Smooth muscle cell (in vitro differentiated cells): ENCODE results near the gene IHH. TPM values are rescaled to one million over a fixed set of nuclear protein-coding genes. Genes with fewer than 3 reads are reported as not detected.

ENCODE experiments used
- DNase-seq: peaks from one replicate; lab custom pipeline; 2025; ENCODE audit not compliant: unreplicated experiment; lab: John Stamatoyannopoulos, UW
- H2AFZ ChIP-seq: fragments of 200-600 bp; sonication (generic); 2 replicates; pipeline ENCODE4 v1.6.0; 2016; ENCODE audit warnings: antibody characterized with exemption, low read depth, mild to moderate bottlenecking
- H3F3A ChIP-seq: fragments of 200-600 bp; sonication (generic); 2 replicates; pipeline ENCODE4 v1.6.0; 2017; ENCODE audit warnings: antibody characterized with exemption, low read depth
- H3K27ac ChIP-seq: fragments of 200-600 bp; sonication (generic); 2 replicates; pipeline ENCODE4 v1.5.1; 2016; ENCODE audit warnings: low read depth, mild to moderate bottlenecking
- H3K27me3 ChIP-seq: fragments of 200-600 bp; sonication (generic); 2 replicates; pipeline ENCODE4 v1.6.1; 2016; ENCODE audit warnings: low read depth, mild to moderate bottlenecking
- H3K36me3 ChIP-seq: fragments of 200-600 bp; sonication (generic); 2 replicates; pipeline ENCODE4 v1.5.1; 2016; ENCODE audit warnings: low read depth
- H3K4me1 ChIP-seq: fragments of 200-600 bp; sonication (generic); 2 replicates; pipeline ENCODE4 v1.5.1; 2016; ENCODE audit warnings: low read depth
- H3K4me2 ChIP-seq: fragments of 200-600 bp; sonication (generic); 2 replicates; pipeline ENCODE4 v1.6.0; 2016; ENCODE audit warnings: mild to moderate bottlenecking
- H3K4me3 ChIP-seq: fragments of 200-600 bp; sonication (generic); 2 replicates; pipeline ENCODE4 v1.5.1; 2016; ENCODE audit warnings: mild to moderate bottlenecking
- H3K79me2 ChIP-seq: fragments of 200-600 bp; sonication (generic); 2 replicates; pipeline ENCODE4 v1.6.0; 2016; ENCODE audit warnings: low read depth, mild to moderate bottlenecking
- H3K9ac ChIP-seq: fragments of 200-600 bp; sonication (generic); 2 replicates; pipeline ENCODE4 v1.6.0; 2016; ENCODE audit warnings: low read depth
- H3K9me3 ChIP-seq: fragments of 200-600 bp; sonication (generic); replicated peaks from 2 replicates; pipeline ENCODE4 v1.5.1; 2016; ENCODE audit warnings: low read depth
- H4K20me1 ChIP-seq: fragments of 200-600 bp; sonication (generic); 2 replicates; pipeline ENCODE4 v1.6.0; 2016; ENCODE audit warnings: low read depth
- WGBS: methylation state at CpG from one replicate; pipeline ENCODE4 v1.1.7; 2016; ENCODE audit warnings: low lambda C conversion rate; 5-methylcytosine and 5-hydroxymethylcytosine counted together
- polyA plus RNA-seq: library from polyadenylated mRNA; unstranded; fragments of >200 nt; fragmentation: Nextera tagmentation; extraction: Ambion mirVana; gene quantifications from 2 replicates; pipeline ENCODE4 v1.2.1, GENCODE V29; 2016
- total RNA-seq: library from RNA; depleted of rRNA; stranded (reverse); fragments of >200 nt; gene quantifications from 2 replicates; pipeline ENCODE4 v1.2.3, GENCODE V29; 2014
- TF ChIP-seq, protein P1 (sequence below): fragments of 200-600 bp; sonication (generic); IDR thresholded peaks from 2 replicates; pipeline ENCODE4 v1.5.1; 2017; ENCODE audit warnings: borderline replicate concordance, mild to moderate bottlenecking, antibody characterized with exemption; ENCODE audit not compliant: insufficient read depth, poor library complexity, severe bottlenecking

The IHH gene
- total and polyA plus RNA-seq, 2 experiments from 2014 or later: 0.09 TPM; not detected in 1

DNA sequence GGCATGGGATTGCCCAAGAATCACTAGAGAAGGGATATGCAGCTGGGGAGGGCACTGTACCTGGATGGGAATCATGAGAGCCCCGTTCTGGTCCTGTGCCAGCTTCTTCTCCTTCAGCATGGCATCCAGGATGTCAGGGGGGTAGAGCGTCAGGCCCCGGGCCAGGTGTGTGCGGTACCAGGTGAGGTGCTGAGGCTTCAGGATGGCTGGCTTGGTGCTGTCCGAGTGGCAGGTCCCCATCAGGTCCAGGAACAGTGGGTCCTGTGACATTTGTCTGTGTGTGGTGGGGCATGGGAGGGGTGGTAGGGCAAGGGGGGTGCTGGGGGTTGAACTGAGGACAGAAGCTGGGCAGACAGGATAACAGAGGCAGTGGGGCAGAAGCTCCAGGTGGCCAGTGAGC is 32.6 kb downstream of the IHH start:
- Histone ChIP-seq H3K4me2 (no peak overlapping the region), H3F3A (no peaks in the 10 kb centered on the region), H4K20me1 (no peaks in the 10 kb centered on the region), H3K9ac (no peak overlapping the region), H3K9me3 (no peaks in the 10 kb centered on the region), H3K36me3 (no peaks in the 10 kb centered on the region), H2AFZ (no peak overlapping the region), H3K4me1 (no peaks in the 10 kb centered on the region), H3K27ac (no peak overlapping the region), H3K79me2 (no peaks in the 10 kb centered on the region), H3K27me3 (peaks cover 25% of the 10 kb centered on the region), H3K4me3 (no peak overlapping the region)
- TF ChIP-seq, protein P1, sequence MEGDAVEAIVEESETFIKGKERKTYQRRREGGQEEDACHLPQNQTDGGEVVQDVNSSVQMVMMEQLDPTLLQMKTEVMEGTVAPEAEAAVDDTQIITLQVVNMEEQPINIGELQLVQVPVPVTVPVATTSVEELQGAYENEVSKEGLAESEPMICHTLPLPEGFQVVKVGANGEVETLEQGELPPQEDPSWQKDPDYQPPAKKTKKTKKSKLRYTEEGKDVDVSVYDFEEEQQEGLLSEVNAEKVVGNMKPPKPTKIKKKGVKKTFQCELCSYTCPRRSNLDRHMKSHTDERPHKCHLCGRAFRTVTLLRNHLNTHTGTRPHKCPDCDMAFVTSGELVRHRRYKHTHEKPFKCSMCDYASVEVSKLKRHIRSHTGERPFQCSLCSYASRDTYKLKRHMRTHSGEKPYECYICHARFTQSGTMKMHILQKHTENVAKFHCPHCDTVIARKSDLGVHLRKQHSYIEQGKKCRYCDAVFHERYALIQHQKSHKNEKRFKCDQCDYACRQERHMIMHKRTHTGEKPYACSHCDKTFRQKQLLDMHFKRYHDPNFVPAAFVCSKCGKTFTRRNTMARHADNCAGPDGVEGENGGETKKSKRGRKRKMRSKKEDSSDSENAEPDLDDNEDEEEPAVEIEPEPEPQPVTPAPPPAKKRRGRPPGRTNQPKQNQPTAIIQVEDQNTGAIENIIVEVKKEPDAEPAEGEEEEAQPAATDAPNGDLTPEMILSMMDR: no peak
- DNase-seq: no peak
- WGBS: 85% methylated on average over 5 of the region's 5 CpGs

DNA sequence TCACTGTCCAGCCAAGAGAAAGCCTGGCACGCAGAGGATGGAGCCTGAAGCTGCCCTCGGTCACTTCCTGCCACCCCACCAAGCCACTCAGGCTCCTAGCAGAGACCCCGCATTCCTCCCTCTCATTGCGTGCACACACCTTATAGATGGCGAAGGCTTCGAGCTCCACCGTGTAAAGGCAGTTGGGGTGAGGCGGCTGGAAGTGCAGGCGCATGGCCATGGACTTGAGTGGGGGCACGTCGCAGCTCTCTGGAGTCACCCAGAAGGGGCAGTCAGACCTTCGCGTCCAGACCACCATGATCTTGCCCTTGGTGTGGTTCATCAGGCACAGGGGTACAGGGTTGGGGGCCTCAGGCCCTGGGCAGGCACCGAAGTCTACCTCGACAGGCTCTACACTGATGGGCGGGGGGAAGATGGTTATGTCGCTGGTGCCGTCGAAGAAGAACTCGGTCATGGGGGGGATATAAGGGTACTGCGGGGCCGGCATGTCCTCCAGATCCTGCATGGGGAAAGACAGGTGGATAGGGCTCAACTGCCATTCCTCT is 33.1 kb downstream of the IHH start:
- 91% methylated on average over 22 of the region's 22 CpGs for WGBS
- H3K27ac ChIP-seq: no peak overlapping the region
- H3K4me3 ChIP-seq: no peak overlapping the region
- H3K36me3 ChIP-seq: no peaks in the 10 kb centered on the region
- H3F3A ChIP-seq: no peaks in the 10 kb centered on the region
- no peaks in the 10 kb centered on the region for H3K9me3 ChIP-seq
- no peaks in the 10 kb centered on the region for H3K4me1 ChIP-seq
- H2AFZ ChIP-seq: no peak overlapping the region
- no peaks in the 10 kb centered on the region for H4K20me1 ChIP-seq
- no peaks in the 10 kb centered on the region for H3K79me2 ChIP-seq
- TF ChIP-seq, protein P1: no peak
- H3K4me2 ChIP-seq: no peak overlapping the region
- H3K27me3 ChIP-seq: peaks cover 19% of the 10 kb centered on the region
- no peak overlapping the region for H3K9ac ChIP-seq
- DNase-seq: no peak

DNA sequence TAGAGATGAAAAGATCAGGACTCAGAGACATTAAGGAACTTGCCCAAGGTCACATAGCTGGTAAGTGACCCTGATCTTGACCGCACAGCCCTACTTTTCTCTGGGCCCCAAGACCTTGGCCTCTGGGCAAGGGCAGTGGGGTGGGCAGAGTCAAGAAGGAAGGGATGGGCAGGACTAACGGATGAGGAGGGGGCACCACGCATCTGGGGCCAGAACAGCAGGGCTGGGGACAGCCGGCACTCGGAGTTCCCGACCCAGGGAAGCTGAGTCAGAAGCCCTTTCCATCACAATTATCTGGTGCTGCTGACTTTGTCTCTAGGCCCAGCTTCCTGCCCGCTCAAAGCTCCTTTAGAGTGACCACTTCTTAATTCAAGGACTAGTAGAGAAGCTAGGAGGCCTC is 33.8 kb downstream of the IHH start:
- WGBS: 73% methylated on average over 7 of the region's 7 CpGs
- Histone ChIP-seq H3K4me2 (no peak overlapping the region), H3K4me1 (no peaks in the 10 kb centered on the region), H3F3A (no peaks in the 10 kb centered on the region), H3K9ac (no peak overlapping the region), H2AFZ (no peak overlapping the region), H4K20me1 (no peaks in the 10 kb centered on the region), H3K79me2 (no peaks in the 10 kb centered on the region), H3K36me3 (no peaks in the 10 kb centered on the region), H3K9me3 (no peaks in the 10 kb centered on the region), H3K27ac (no peak overlapping the region), H3K27me3 (peaks cover 13% of the 10 kb centered on the region), H3K4me3 (no peak overlapping the region)
- DNase-seq: no peak
- TF ChIP-seq, protein P1: no peak
